ENCODE results near the gene TMEM203. TPM values are rescaled to one million over a fixed set of nuclear protein-coding genes. Genes with fewer than 3 reads are reported as not detected.

The TMEM203 gene
- total and polyA plus RNA-seq, 10 of the 15 experiments (the other 5 are each of a cell fraction or from before 2014, with no cell fraction given): 7.2 to 68.1 (median 33.8) TPM

GRCh38 chr9:137228506-137228967 is 23.1 kb upstream of the TMEM203 start (continued):
- no peak for TF ChIP-seq REST (IDR thresholded peaks at IDR 0.05; ENCODE audit: low read depth, low read length)
- TF ChIP-seq SMAD5 (IDR thresholded peaks at IDR 0.05; ENCODE audit: low read depth): no peak
- no peak for TF ChIP-seq PAX5 (IDR thresholded peaks at IDR 0.05; ENCODE audit: borderline replicate concordance, low read depth, low read length)
- TF ChIP-seq EED (IDR thresholded peaks at IDR 0.05; ENCODE audit: low read depth): no peak
- no peak for TF ChIP-seq GATAD2B (conservative IDR thresholded peaks at IDR 0.05; ENCODE audit: low read depth)
- TF ChIP-seq MEF2B (IDR thresholded peaks at IDR 0.05; ENCODE audit: partially characterized antibody, poor library complexity, severe bottlenecking): no peak
- TF ChIP-seq E2F4 (IDR thresholded peaks at IDR 0.05; ENCODE audit: low read depth, low read length): no peak
- no peak for TF ChIP-seq ATF7 (IDR thresholded peaks at IDR 0.05; ENCODE audit: low read depth)
- no peak for TF ChIP-seq SMAD1 (IDR thresholded peaks at IDR 0.05; ENCODE audit: low read depth, partially characterized antibody)
- TF ChIP-seq POLR2AphosphoS5 (IDR thresholded peaks at IDR 0.05; ENCODE audit: low read length): no peak

Measured in GM12878 (cell line).